Astrocyte (in vitro differentiated cells and primary cell): ENCODE measurements around the gene PDLIM3. TPM values are rescaled to one million over a fixed set of nuclear protein-coding genes. Genes with fewer than 3 reads are reported as not detected.

Experiments used
- DNase-seq: peaks from one replicate; pipeline ENCODE4 v3.0.0-alpha.2; 2010; ENCODE audit warnings: low read depth
- FAIRE-seq: peaks from 2 replicates; lab custom pipeline; 2011; peaks lifted over from hg19 to GRCh38; lab: Jason Lieb, UNC
- H2AFZ ChIP-seq: 2 replicates; pipeline ENCODE4 v1.6.0; 2012; ENCODE audit warnings: low read depth, low read length, inconsistent platforms
- H3K27ac ChIP-seq: 2 replicates; pipeline ENCODE4 v1.5.1; 2011; ENCODE audit warnings: low read depth, low read length, inconsistent platforms
- H3K27me3 ChIP-seq: 2 replicates; pipeline ENCODE4 v1.6.0; 2011; ENCODE audit warnings: low read length, inconsistent platforms; ENCODE audit not compliant: insufficient read depth
- H3K36me3 ChIP-seq: 2 replicates; pipeline ENCODE4 v1.5.1; 2011; ENCODE audit warnings: low read length, inconsistent platforms; ENCODE audit not compliant: insufficient read depth
- H3K4me1 ChIP-seq: 2 replicates; pipeline ENCODE4 v1.5.1; 2011; ENCODE audit warnings: low read length, inconsistent platforms; ENCODE audit not compliant: insufficient read depth
- H3K4me2 ChIP-seq: 2 replicates; pipeline ENCODE4 v1.6.0; 2012; ENCODE audit warnings: low read length, inconsistent platforms
- H3K4me3 ChIP-seq: 2 replicates; pipeline ENCODE4 v1.5.1; 2011; ENCODE audit warnings: low read depth, mild to moderate bottlenecking, low read length, inconsistent platforms; ENCODE audit not compliant: insufficient read depth
- H3K79me2 ChIP-seq: 2 replicates; pipeline ENCODE4 v1.6.0; 2012; ENCODE audit warnings: mild to moderate bottlenecking, low read length, inconsistent platforms; ENCODE audit not compliant: insufficient read depth
- H3K9ac ChIP-seq: 2 replicates; pipeline ENCODE4 v1.6.0; 2012; ENCODE audit warnings: mild to moderate bottlenecking, low read length, inconsistent platforms
- H3K9me3 ChIP-seq: 2 replicates; pipeline ENCODE4 v1.5.1; 2012; ENCODE audit warnings: low read depth, mild to moderate bottlenecking, low read length, inconsistent platforms; ENCODE audit not compliant: insufficient read depth
- H4K20me1 ChIP-seq: 2 replicates; pipeline ENCODE4 v1.6.0; 2012; ENCODE audit warnings: low read length, inconsistent platforms; ENCODE audit not compliant: insufficient read depth
- H3K27ac Mint-ChIP-seq: one replicate; pipeline ENCODE4 v1.8.0; 2021; ENCODE audit warnings: mild to moderate bottlenecking, mixed read lengths; ENCODE audit not compliant: unreplicated experiment
- H3K27me3 Mint-ChIP-seq: one replicate; pipeline ENCODE4 v1.8.0; 2021; ENCODE audit warnings: low read depth, mixed read lengths; ENCODE audit not compliant: unreplicated experiment
- H3K36me3 Mint-ChIP-seq: one replicate; pipeline ENCODE4 v1.8.0; 2021; ENCODE audit warnings: low read depth, mixed read lengths; ENCODE audit not compliant: unreplicated experiment
- H3K4me1 Mint-ChIP-seq: one replicate; pipeline ENCODE4 v1.8.0; 2021; ENCODE audit warnings: low read depth, mixed read lengths; ENCODE audit not compliant: unreplicated experiment
- H3K4me3 Mint-ChIP-seq: one replicate; pipeline ENCODE4 v1.8.0; 2021; ENCODE audit warnings: mild to moderate bottlenecking, moderate library complexity, mixed read lengths; ENCODE audit not compliant: unreplicated experiment
- H3K9me3 Mint-ChIP-seq: one replicate; pipeline ENCODE4 v1.8.0; 2021; ENCODE audit warnings: mild to moderate bottlenecking, mixed read lengths; ENCODE audit not compliant: unreplicated experiment
- EZH2 ChIP-seq: IDR thresholded peaks from 2 replicates; pipeline ENCODE4 v1.6.1; 2012; ENCODE audit warnings: mild to moderate bottlenecking, low read length, inconsistent platforms; ENCODE audit not compliant: insufficient read depth
- total RNA-seq: library from RNA; stranded (reverse); gene quantifications from 2 replicates; pipeline ENCODE4 v1.2.1, GENCODE V29; 2021
- TF ChIP-seq, protein P1 (sequence below): IDR thresholded peaks from 2 replicates; pipeline ENCODE4 v1.5.1; 2011; ENCODE audit warnings: low read depth, mild to moderate bottlenecking, inconsistent platforms, low read length, moderate library complexity; ENCODE audit not compliant: insufficient read depth

PDLIM3 gene
- total RNA-seq, 1 donor from 2014 or later, result 28.5 TPM

DNA sequence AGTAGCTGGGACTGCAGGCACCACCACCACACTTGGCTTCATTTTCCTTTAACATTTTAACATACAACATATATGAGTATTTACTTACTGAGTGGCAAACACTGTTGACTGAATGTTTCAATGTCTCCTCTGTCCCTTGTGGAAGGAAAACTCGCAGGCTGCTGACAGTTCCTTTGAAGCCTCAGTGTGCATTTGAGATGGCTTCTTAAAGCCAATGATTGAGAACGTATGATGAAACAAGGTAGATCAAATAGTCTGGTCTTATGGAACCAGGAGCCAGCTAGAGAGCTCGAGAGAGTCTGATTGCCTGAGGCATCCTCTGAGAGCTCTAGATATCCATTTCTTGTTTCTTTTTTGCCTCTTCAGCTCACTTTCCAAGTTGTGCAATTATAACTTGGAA is 43.0 kb upstream of the PDLIM3 start:
- no peak for FAIRE-seq
- H3K27ac Mint-ChIP-seq, result no peak overlapping the region

GRCh38 chr4:185576962-185577950 is 41.9 kb upstream of the PDLIM3 start:
- no peak overlapping the region for H3K4me2 ChIP-seq
- no peaks in the 10 kb centered on the region for H3K27me3 ChIP-seq
- no peaks in the 10 kb centered on the region for H3K79me2 ChIP-seq
- H4K20me1 ChIP-seq, result no peaks in the 10 kb centered on the region
- no peak overlapping the region for H3K9ac ChIP-seq
- Mint-ChIP-seq H3K4me1 (peaks cover 27% of the 10 kb centered on the region), H3K27me3 (no peaks in the 10 kb centered on the region), H3K27ac (peak overlapping the region; percentile 87), H3K9me3 (no peaks in the 10 kb centered on the region), H3K4me3 (no peak overlapping the region), H3K36me3 (peaks cover 3% of the 10 kb centered on the region)
- FAIRE-seq (no peak), DNase-seq (peak; percentile 87)
- H3K27ac ChIP-seq, result no peak overlapping the region
- peaks cover 9% of the 10 kb centered on the region for H3K4me1 ChIP-seq
- no peaks in the 10 kb centered on the region for H3K9me3 ChIP-seq
- H3K4me3 ChIP-seq, result no peak overlapping the region
- TF ChIP-seq, protein P1, sequence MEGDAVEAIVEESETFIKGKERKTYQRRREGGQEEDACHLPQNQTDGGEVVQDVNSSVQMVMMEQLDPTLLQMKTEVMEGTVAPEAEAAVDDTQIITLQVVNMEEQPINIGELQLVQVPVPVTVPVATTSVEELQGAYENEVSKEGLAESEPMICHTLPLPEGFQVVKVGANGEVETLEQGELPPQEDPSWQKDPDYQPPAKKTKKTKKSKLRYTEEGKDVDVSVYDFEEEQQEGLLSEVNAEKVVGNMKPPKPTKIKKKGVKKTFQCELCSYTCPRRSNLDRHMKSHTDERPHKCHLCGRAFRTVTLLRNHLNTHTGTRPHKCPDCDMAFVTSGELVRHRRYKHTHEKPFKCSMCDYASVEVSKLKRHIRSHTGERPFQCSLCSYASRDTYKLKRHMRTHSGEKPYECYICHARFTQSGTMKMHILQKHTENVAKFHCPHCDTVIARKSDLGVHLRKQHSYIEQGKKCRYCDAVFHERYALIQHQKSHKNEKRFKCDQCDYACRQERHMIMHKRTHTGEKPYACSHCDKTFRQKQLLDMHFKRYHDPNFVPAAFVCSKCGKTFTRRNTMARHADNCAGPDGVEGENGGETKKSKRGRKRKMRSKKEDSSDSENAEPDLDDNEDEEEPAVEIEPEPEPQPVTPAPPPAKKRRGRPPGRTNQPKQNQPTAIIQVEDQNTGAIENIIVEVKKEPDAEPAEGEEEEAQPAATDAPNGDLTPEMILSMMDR, result no peak
- TF ChIP-seq EZH2, result no peak
- H3K36me3 ChIP-seq, result no peaks in the 10 kb centered on the region
- H2AFZ ChIP-seq, result peak overlapping the region; percentile 17

More for the DNA sequence above, 43.0 kb upstream of the PDLIM3 start:
- Mint-ChIP-seq H3K4me3 (no peak overlapping the region), H3K36me3 (peaks cover 3% of the 10 kb centered on the region), H3K27me3 (no peaks in the 10 kb centered on the region), H3K4me1 (peaks cover 29% of the 10 kb centered on the region), H3K9me3 (no peaks in the 10 kb centered on the region)
- Histone ChIP-seq H3K4me1 (peaks cover 8% of the 10 kb centered on the region), H3K9me3 (no peaks in the 10 kb centered on the region), H3K27ac (no peak overlapping the region), H3K9ac (no peak overlapping the region), H3K4me3 (no peak overlapping the region), H4K20me1 (no peaks in the 10 kb centered on the region), H2AFZ (no peak overlapping the region), H3K27me3 (no peaks in the 10 kb centered on the region), H3K4me2 (no peak overlapping the region), H3K79me2 (no peaks in the 10 kb centered on the region), H3K36me3 (no peaks in the 10 kb centered on the region)
- no peak for TF ChIP-seq EZH2
- TF ChIP-seq, protein P1, result no peak
- DNase-seq, result no peak
